IPS-18c (cell line): ENCODE measurements around the gene ZFC3H1.
"Not testable (repeated sequence)": the region's sequence is repeated elsewhere in the genome, so short reads cannot be mapped to it uniquely, and the experiment has no call there.

Source experiments
- H3K4me3 ChIP-seq: 2 replicates; pipeline ENCODE4 v1.7.0; 2013; ENCODE audit warnings: low read depth, mild to moderate bottlenecking, low read length, moderate library complexity; ENCODE audit not compliant: insufficient read depth
- H3K9me3 ChIP-seq: one replicate; pipeline ENCODE4 v1.6.1; 2013; ENCODE audit warnings: mild to moderate bottlenecking, low read length, moderate library complexity; ENCODE audit not compliant: control insufficient read depth, insufficient read depth

The ZFC3H1 gene

DNA sequence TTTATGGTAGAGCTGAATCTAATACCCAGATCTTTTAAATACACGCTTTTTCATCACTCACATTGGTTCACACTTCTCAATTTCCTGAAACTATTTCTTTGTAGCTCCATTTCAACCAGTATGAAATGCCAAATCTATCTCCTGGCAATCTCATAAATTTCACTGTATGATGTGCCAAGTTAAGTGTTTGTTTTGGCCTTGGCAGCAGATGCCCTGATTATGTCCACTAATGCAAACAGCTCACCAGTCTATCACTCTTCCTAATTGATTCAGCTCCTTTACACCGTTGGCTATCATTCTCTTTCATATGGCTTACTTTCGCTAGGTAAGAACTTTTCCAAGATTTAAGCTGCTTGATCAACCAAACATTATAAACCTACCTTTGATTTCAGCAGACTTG, 58.6 kb downstream of the ZFC3H1 start:
- no peaks in the 10 kb centered on the region for H3K9me3 ChIP-seq
- H3K4me3 ChIP-seq = no peak overlapping the region

- Histone ChIP-seq H3K4me3 (no peak overlapping the region), H3K9me3 (no peaks in the 10 kb centered on the region)
Measured at GRCh38 chr12:71602761-71603577, 60.7 kb downstream of the ZFC3H1 start.

GRCh38 chr12:71601546-71601945, 62.1 kb downstream of the ZFC3H1 start:
- no peak overlapping the region for H3K4me3 ChIP-seq
- no peaks in the 10 kb centered on the region for H3K9me3 ChIP-seq

- H3K4me3 ChIP-seq = no peak overlapping the region
- H3K9me3 ChIP-seq = no peaks in the 10 kb centered on the region
Measured at GRCh38 chr12:71599210-71599609, 64.4 kb downstream of the ZFC3H1 start.

DNA sequence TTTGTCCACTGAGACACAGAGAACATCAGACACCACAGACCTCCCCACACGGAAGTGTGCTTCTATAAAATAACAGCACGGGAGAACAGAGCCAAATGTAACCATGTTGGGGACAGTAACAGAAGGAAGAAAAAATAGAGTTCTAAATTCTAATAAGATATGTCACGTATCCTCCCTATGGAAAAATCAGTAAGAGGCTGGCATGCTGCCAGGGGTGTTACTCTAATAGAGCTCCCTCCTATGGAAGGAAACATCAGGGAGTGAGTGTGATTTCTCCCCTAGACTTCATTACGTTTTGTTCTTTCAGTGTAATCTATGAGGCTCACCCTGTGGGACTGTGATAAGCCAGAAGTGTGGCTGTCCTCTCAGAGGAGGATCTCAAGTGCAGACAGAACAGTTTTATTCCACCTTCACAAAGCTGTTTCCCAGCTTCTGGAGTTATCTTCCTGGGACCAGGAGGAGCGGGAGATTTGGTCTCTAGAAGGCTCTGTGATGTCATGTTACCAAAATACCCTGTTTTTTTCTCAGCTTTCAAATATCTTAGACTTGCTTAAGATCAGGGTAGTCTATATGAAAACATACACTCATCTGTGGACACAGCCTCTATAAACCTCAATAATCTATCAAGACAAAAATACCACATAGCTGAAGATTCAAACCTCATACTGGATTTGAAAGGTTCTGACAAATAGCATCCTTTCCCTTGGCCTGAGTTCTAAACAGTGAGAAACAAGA, 69.3 kb downstream of the ZFC3H1 start:
- no peak overlapping the region for H3K4me3 ChIP-seq

DNA sequence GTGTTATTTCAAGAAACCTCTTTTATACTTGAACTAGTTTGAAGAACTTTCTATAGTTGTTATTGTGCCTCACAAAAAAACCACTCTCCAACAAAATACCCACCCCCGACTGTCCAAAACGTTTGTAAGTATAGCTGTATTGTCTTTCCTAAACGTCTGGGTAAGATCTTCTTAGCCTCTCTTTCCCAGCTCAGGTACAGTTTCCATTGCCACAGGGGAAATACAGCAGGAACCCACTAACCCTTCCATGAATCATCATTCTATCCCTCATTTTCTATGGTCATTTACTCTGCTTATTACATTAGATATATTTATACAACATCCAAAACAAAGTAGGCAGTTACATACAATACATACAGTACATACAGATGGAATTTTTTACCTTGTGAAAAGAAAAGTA, 70.8 kb downstream of the ZFC3H1 start:
- no peak overlapping the region for H3K4me3 ChIP-seq
- H3K9me3 ChIP-seq = no peaks in the 10 kb centered on the region

More for the DNA sequence above, 69.3 kb downstream of the ZFC3H1 start:
- no peaks in the 10 kb centered on the region for H3K9me3 ChIP-seq

DNA sequence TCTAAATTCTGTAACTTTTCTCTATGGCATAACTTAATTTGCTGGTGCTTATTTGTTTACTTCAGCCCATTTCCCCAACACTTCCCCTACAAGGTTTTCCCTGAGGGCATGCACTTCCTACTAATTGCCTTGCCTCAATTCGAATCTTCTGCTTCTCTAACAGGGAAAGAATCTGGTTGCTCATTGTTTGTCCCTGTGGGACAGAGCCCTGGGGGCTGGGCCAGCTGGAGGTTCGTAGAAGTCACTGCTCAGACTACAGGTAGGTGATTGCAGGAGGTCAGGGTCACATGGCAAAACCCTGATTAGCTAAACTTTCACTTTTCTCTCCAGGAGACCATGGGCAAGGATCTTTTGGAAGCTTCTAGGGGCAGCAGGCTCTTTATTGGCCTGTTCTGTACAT, 72.0 kb downstream of the ZFC3H1 start:
- no peak overlapping the region for H3K4me3 ChIP-seq
- H3K9me3 ChIP-seq = no peaks in the 10 kb centered on the region

DNA sequence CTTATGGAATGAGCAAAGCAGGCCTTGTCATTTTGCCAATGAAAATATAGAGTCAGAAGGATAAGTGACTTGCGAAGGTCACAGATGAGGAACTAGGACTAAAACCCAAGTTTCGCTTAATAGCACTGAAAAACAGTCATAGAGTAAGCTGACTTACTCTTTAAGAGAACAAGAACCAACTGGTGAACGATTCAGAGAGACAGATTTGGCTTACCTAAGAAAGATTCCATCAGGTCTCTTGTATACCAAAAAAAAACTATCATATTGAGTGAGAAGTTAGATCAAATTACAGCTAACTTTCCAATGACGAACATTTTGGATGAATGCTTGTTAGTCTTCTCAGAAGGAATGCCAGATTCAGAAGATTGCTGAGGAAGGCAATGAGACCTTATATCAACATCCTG, 74.2 kb downstream of the ZFC3H1 start:
- Histone ChIP-seq H3K4me3 (no peak overlapping the region), H3K9me3 (no peaks in the 10 kb centered on the region)

DNA sequence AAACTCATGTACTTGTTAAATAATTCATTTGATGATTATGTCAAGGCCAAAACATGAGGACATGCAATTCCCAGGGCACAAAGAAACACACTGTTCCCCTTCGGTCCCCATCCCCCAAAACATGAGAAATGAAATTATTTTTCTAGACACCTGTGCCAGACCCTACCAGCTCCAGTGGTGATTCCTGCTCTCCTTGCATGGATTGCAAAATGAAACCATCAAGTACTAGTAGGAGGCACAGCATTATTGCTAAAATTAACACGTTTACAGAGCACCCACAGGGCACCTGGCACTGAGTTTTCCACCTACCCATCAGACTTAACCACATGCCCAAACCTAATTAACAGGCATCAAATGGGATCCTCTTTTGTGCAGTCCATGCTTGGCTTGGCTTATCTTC, 76.6 kb downstream of the ZFC3H1 start:
- H3K4me3 ChIP-seq = no peak overlapping the region
- H3K9me3 ChIP-seq = no peaks in the 10 kb centered on the region

DNA sequence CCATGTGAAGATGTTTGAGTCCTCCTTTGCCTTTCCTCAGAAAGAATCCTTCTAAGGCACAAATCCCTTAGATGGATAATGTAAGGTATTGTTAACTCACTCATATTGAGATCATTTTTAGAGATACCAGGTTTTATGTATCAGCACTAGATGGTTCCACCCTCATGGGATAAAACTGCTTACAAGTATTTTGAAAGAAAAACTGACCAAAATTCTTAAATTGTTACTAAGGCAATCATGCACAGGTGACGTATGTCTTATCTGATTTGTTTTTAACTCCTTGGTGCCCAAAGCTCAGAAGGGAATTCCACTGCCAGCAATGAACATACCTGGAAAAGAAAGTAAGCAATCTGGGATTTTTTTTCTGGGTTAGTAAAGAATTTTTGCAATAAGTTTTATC, 78.4 kb downstream of the ZFC3H1 start:
- Histone ChIP-seq H3K4me3 (no peak overlapping the region), H3K9me3 (no peaks in the 10 kb centered on the region)

DNA sequence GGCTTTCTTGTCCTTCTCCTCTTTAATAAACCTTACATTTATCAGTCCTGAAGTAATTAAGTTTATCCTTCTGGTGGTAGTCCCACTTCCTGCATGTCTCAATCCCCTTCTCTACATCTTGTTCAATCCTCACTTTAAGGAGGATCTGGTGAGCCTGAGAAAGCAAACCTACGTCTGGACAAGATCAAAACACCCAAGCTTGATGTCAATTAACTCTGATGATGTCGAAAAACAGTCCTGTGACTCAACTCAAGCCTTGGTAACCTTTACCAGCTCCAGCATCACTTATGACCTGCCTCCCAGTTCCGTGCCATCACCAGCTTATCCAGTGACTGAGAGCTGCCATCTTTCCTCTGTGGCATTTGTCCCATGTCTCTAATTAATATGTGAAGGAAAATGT, 79.3 kb downstream of the ZFC3H1 start:
- H3K9me3 ChIP-seq = no peaks in the 10 kb centered on the region
- no peak overlapping the region for H3K4me3 ChIP-seq

DNA sequence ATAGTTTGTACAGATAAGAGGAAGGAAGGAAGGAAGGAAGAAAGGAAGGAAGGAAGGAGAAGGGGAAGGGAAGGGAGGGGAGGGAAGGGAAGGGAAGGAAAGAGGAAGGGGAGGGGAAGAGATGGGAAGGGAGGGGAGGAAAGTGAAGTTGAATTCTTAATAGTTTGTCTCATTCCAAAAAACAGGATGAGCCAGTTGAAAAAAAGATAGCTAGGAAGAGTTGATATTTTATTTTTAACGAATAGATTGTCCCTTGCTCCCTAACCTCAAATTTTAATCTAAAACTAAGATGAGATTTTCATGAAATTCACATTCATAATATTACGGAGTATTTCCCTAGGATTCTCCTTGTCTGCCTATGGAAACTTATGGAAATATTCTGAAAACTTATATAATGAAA, 80.7 kb downstream of the ZFC3H1 start:
- no peaks in the 10 kb centered on the region for H3K9me3 ChIP-seq

GRCh38 chr12:71581206-71581605, 82.4 kb downstream of the ZFC3H1 start:
- H3K4me3 ChIP-seq = no peak overlapping the region
- no peaks in the 10 kb centered on the region for H3K9me3 ChIP-seq

More for the DNA sequence above, 80.7 kb downstream of the ZFC3H1 start:
- H3K4me3 ChIP-seq = no peak overlapping the region

DNA sequence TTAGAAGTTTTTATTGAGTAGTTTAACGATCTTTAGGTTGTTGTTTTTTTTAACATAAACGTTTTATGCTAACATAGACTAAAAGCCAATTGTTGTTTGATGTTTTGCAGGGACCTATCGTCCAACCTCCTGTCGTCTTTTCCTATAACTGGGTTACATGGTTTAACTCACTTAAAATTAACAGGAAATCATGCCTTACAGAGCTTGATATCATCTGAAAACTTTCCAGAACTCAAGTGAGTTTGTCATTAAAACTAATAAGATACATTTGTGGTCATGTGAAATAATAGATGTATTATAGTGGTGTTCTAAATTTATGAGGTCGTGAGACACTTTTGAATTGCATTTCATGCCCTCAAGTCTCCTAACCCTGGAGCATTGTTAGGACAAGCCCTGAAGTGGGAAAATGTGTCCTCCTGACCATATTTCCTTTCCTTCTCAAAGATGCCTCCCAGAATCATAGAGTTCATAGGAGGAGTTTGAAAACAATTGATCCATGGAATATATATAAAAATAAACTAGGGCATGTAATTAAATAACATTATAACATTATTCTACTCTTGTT, 84.9 kb downstream of the ZFC3H1 start:
- Histone ChIP-seq H3K9me3 (no peaks in the 10 kb centered on the region), H3K4me3 (no peak overlapping the region)

DNA sequence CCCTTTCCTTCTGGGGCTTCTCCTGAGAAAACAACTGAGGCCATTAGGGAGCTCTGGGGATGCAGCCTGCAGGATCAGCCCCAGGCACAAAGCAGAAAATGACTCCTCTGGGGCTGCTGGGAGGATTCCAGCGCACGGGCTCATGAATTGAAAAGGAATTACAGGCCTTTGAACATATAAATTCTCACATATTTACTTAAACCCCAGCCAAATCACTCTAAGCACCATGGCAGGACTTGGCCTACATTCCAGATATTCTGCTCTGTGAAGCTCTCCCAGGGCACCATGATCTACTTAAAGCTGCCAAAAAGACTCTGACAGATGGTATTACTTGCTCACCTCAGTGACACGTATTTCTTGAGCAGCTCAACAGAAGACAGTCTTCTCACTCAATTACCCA, 87.2 kb downstream of the ZFC3H1 start:
- Histone ChIP-seq H3K9me3 (no peaks in the 10 kb centered on the region), H3K4me3 (no peak overlapping the region)

- not testable (repeated sequence) for H3K9me3 ChIP-seq, H3K4me3 ChIP-seq
Measured at GRCh38 chr12:71569885-71570284, 93.8 kb downstream of the ZFC3H1 start.

DNA sequence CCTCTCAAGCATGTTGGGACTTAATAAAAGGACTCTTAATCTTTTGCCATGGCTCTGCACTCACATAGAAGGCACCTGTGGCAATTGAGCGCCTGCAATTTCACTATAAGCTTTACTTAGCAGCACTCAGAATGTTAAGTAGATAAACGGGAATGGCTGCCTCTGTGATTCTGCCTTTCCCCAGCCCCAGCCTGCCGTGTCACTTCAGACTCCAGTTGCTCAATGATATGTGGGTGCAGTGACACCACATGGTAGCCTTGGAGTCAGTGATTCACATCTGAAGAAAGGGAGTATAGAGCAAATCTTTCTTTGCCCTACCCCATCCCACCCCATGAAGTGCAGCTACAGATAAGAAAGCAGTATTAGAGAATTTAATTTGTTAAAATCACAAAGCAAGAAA, 96.1 kb downstream of the ZFC3H1 start:
- Histone ChIP-seq H3K9me3 (no peaks in the 10 kb centered on the region), H3K4me3 (no peak overlapping the region)

GRCh38 chr12:71566655-71567054, 97.0 kb downstream of the ZFC3H1 start:
- Histone ChIP-seq H3K9me3 (no peaks in the 10 kb centered on the region), H3K4me3 (no peak overlapping the region)
